HEK293T (cell line): ENCODE results near the gene BTBD10.

Experiments
- ARNT ChIP-seq: fragments of 450-650 bp; IDR thresholded peaks from 2 replicates; pipeline ENCODE4 v1.6.1; 2017; ENCODE audit warnings: mild to moderate bottlenecking
- BHLHE40 ChIP-seq: fragments of 450-650 bp; IDR thresholded peaks from 2 replicates; pipeline ENCODE4 v1.6.1; 2016; ENCODE audit warnings: mild to moderate bottlenecking, moderate library complexity, borderline replicate concordance
- CTBP1 ChIP-seq: fragments of 450-650 bp; IDR thresholded peaks from 2 replicates; pipeline ENCODE4 v1.6.1; 2016; ENCODE audit warnings: borderline replicate concordance
- ELF4 ChIP-seq: fragments of 450-650 bp; IDR thresholded peaks from 2 replicates; pipeline ENCODE4 v1.6.1; 2017; ENCODE audit warnings: antibody characterized with exemption
- FOXK2 ChIP-seq: fragments of 450-650 bp; IDR thresholded peaks from 2 replicates; pipeline ENCODE4 v1.6.1; 2016; ENCODE audit warnings: mild to moderate bottlenecking
- FOXM1 ChIP-seq: fragments of 450-650 bp; IDR thresholded peaks from 2 replicates; pipeline ENCODE4 v1.6.1; 2017; ENCODE audit warnings: mild to moderate bottlenecking, borderline replicate concordance
- HDGF ChIP-seq: fragments of 450-650 bp; IDR thresholded peaks from 2 replicates; pipeline ENCODE4 v1.6.1; 2017; ENCODE audit warnings: antibody characterized with exemption, borderline replicate concordance
- L3MBTL2 ChIP-seq: fragments of 450-650 bp; conservative IDR thresholded peaks from 2 replicates; pipeline ENCODE4 v1.6.1; 2016; ENCODE audit warnings: mild to moderate bottlenecking
- PKNOX1 ChIP-seq: fragments of 450-650 bp; IDR thresholded peaks from 2 replicates; pipeline ENCODE4 v1.6.1; 2016
- SP1 ChIP-seq: fragments of 450-650 bp; IDR thresholded peaks from 2 replicates; pipeline ENCODE4 v1.6.1; 2017
- TARDBP ChIP-seq: fragments of 450-650 bp; IDR thresholded peaks from 2 replicates; pipeline ENCODE4 v1.6.1; 2016

DNA sequence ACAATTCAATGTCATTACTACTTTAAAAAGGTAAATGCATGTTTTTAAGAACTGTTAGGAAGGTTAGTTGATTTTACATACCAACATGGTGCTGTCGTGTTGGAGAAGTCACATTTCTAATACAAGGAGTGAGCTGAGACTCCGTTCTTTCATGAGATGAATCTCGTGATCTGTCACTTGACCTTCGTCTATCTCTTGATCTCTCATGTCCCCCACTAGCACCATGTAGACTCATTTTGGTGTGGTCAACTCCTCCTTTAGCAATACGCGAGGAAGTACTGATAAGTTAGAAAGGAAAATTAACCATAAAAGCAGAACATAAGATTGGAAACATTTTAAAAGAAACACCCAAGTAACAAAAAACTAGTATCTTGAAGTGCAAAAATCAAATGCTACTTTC lies 41.5 kb downstream of the BTBD10 start:
- no peak for TF ChIP-seq BHLHE40
- TF ChIP-seq ELF4 = no peak
- TF ChIP-seq FOXM1 = no peak
- TF ChIP-seq SP1 = no peak
- TF ChIP-seq ARNT = no peak
- no peak for TF ChIP-seq PKNOX1
- no peak for TF ChIP-seq CTBP1
- no peak for TF ChIP-seq FOXK2
- TF ChIP-seq TARDBP = no peak
- TF ChIP-seq HDGF = no peak
- TF ChIP-seq L3MBTL2 = no peak
